GM18508 (cell line): ENCODE results near the gene TTYH3.

Experiments
- ATAC-seq: cut with Tn5 transposase; IDR thresholded peaks from one replicate; pipeline ENCODE4 v1.9.1; 2021; ENCODE audit warnings: moderate number of reproducible peaks; ENCODE audit not compliant: insufficient read depth, unreplicated experiment

Gene TTYH3

GRCh38 chr7:2644562-2645273, 12.9 kb downstream of the TTYH3 start:
- ATAC-seq: no peak

GRCh38 chr7:2645274-2645868, 13.6 kb downstream of the TTYH3 start:
- ATAC-seq: no peak

GRCh38 chr7:2646336-2646679, 14.5 kb downstream of the TTYH3 start:
- no peak for ATAC-seq

- no peak for ATAC-seq
These were observed 15.1 kb downstream of the TTYH3 start for GRCh38 chr7:2646680-2647571.

GRCh38 chr7:2647594-2648172, 15.9 kb downstream of the TTYH3 start:
- ATAC-seq: no peak

- no peak for ATAC-seq
These were observed 17.5 kb downstream of the TTYH3 start for GRCh38 chr7:2649139-2649838.

- ATAC-seq: no peak
These were observed 18.2 kb downstream of the TTYH3 start for GRCh38 chr7:2649991-2650390.

- no peak for ATAC-seq
These were observed 18.7 kb downstream of the TTYH3 start for GRCh38 chr7:2650451-2650850.

- ATAC-seq: no peak
These were observed 19.6 kb downstream of the TTYH3 start for GRCh38 chr7:2651336-2651735.

GRCh38 chr7:2651847-2652735, 20.3 kb downstream of the TTYH3 start:
- no peak for ATAC-seq

GRCh38 chr7:2652736-2653060, 20.9 kb downstream of the TTYH3 start:
- no peak for ATAC-seq

GRCh38 chr7:2654059-2654458, 22.3 kb downstream of the TTYH3 start:
- ATAC-seq: no peak

GRCh38 chr7:2655870-2656614, 24.3 kb downstream of the TTYH3 start:
- ATAC-seq: no peak

- no peak for ATAC-seq
These were observed 25.4 kb downstream of the TTYH3 start for GRCh38 chr7:2657208-2657607.

GRCh38 chr7:2657920-2658671, 26.3 kb downstream of the TTYH3 start:
- ATAC-seq: no peak

GRCh38 chr7:2658941-2659340, 27.2 kb downstream of the TTYH3 start:
- no peak for ATAC-seq

- ATAC-seq: no peak
These were observed 28.0 kb downstream of the TTYH3 start for GRCh38 chr7:2659556-2660358.
